MCF 10A (cell line): ENCODE measurements around the gene ACOT7. TPM values are rescaled to one million over a fixed set of nuclear protein-coding genes. Genes with fewer than 3 reads are reported as not detected.

Source experiments
- BruUV-seq: library from RNA; stranded (reverse); fragments of 400-500 nt; replicated peaks from 2 replicates; lab custom pipeline; 2021; lab: Mats Ljungman, UMichigan
- CTCF ChIA-PET: fragments of 300-600 bp; sonication (Branson Sonifier 250); formaldehyde crosslinking; extraction: SDS; loops from one replicate; lab custom pipeline; 2021; ENCODE audit warnings: antibody characterized with exemption, inconsistent platforms; lab: Yijun Ruan, JAX
- POLR2A ChIA-PET: fragments of 300-600, 350-650 bp; sonication (Branson Sonifier 250); formaldehyde crosslinking; extraction: SDS; loops from one replicate; lab custom pipeline; 2020; ENCODE audit warnings: antibody characterized with exemption, inconsistent platforms; lab: Yijun Ruan, JAX
- DNase-seq: peaks from one replicate; pipeline ENCODE4 v3.0.0-alpha.2; 2018; ENCODE audit not compliant: unreplicated experiment
- H3K27ac Mint-ChIP-seq: one replicate; pipeline ENCODE4 v1.8.0; 2022; ENCODE audit warnings: mild to moderate bottlenecking, low read depth, mixed read lengths; ENCODE audit not compliant: unreplicated experiment
- H3K27me3 Mint-ChIP-seq: one replicate; pipeline ENCODE4 v1.8.0; 2022; ENCODE audit warnings: mixed read lengths; ENCODE audit not compliant: insufficient read depth, unreplicated experiment
- H3K36me3 Mint-ChIP-seq: one replicate; pipeline ENCODE4 v1.8.0; 2022; ENCODE audit warnings: mild to moderate bottlenecking, moderate library complexity, mixed read lengths; ENCODE audit not compliant: insufficient read depth, unreplicated experiment
- H3K4me1 Mint-ChIP-seq: one replicate; pipeline ENCODE4 v1.8.0; 2022; ENCODE audit warnings: mixed read lengths; ENCODE audit not compliant: insufficient read depth, unreplicated experiment
- H3K4me3 Mint-ChIP-seq: one replicate; pipeline ENCODE4 v1.8.0; 2022; ENCODE audit warnings: mild to moderate bottlenecking, moderate library complexity, mixed read lengths; ENCODE audit not compliant: unreplicated experiment
- H3K9me3 Mint-ChIP-seq: one replicate; pipeline ENCODE4 v1.8.0; 2022; ENCODE audit warnings: mixed read lengths; ENCODE audit not compliant: unreplicated experiment
- intact Hi-C: fragments of 100-400 bp; cut with micrococcal nuclease; formaldehyde crosslinking; loops from 2 replicates; pipeline ENCODE4 v1.14.1; 2022
- total RNA-seq: library from RNA; stranded (reverse); gene quantifications from 2 replicates; pipeline ENCODE4 v1.2.3, GENCODE V29; 2022
- TF ChIP-seq, protein P1 (sequence below): fragments of 200-600 bp; IDR thresholded peaks from one replicate; pipeline ENCODE4 v1.8.0; 2022; ENCODE audit warnings: antibody characterized with exemption, mild to moderate bottlenecking; ENCODE audit not compliant: unreplicated experiment

The ACOT7 gene
- total RNA-seq, 1 experiment from 2014 or later: 117 TPM

DNA sequence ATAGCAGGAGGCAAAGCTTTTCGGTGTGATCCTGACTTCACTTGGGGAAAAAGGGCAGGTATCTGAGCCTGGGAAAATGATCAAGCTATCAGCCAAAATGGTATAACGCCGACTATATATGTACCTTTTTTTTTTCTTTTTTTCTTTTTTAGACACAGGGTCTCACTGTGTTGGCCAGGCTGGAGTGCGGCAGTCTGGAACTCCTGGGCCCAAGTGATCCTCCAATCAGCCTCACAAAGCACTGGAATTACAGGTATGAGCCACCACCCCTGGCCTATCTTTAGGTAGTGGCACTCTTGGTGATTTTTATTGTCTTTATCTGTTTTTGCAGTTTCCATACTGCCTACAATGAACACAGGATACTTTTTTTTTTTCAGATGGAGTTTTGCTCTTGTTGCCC lies 156.5 kb downstream of the ACOT7 start:
- no TSS peak for BruUV-seq
- CTCF ChIA-PET: interaction anchor here (0.6 to 2.4 kb wide), 4 partner anchors 10 to 117 kb away, joined by 3 to 16 read pairs (median 4); no protein-coding TSS in a partner anchor
- peaks cover 10% of the 10 kb centered on the region for H3K4me1 Mint-ChIP-seq
- TF ChIP-seq, protein P1, sequence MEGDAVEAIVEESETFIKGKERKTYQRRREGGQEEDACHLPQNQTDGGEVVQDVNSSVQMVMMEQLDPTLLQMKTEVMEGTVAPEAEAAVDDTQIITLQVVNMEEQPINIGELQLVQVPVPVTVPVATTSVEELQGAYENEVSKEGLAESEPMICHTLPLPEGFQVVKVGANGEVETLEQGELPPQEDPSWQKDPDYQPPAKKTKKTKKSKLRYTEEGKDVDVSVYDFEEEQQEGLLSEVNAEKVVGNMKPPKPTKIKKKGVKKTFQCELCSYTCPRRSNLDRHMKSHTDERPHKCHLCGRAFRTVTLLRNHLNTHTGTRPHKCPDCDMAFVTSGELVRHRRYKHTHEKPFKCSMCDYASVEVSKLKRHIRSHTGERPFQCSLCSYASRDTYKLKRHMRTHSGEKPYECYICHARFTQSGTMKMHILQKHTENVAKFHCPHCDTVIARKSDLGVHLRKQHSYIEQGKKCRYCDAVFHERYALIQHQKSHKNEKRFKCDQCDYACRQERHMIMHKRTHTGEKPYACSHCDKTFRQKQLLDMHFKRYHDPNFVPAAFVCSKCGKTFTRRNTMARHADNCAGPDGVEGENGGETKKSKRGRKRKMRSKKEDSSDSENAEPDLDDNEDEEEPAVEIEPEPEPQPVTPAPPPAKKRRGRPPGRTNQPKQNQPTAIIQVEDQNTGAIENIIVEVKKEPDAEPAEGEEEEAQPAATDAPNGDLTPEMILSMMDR: no peak
- peaks cover 27% of the 10 kb centered on the region for H3K36me3 Mint-ChIP-seq
- no peak for DNase-seq
- POLR2A ChIA-PET: interaction anchor here (0.6 to 4.0 kb wide), 2 partner anchors 17 to 38 kb away, joined by 3 to 42 read pairs; partner anchors contain the start of gene RPL22
- no peak overlapping the region for H3K4me3 Mint-ChIP-seq
- no peaks in the 10 kb centered on the region for H3K9me3 Mint-ChIP-seq
- intact Hi-C loops: no loop called here
- peaks cover 14% of the 10 kb centered on the region for H3K27me3 Mint-ChIP-seq
- H3K27ac Mint-ChIP-seq: no peak overlapping the region

DNA sequence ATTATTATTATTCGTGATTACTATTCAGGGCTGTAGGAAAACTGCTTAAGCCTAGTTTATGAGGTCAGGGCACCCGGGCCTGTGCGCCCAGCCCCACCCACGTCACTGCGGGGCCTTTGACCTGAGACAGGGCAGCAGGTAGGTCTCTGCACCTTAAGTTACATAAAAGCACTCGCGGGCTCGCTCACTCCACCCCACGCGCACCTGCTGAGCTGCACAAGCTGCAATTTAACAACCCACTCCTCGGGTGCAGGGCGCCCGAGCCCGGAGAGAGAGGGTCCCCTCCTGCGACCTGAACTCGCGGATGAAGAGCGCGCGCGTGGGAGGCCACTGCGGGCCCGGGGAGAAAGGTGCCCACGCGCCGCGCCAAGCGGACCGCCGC lies 158.3 kb downstream of the ACOT7 start:
- H3K4me1 Mint-ChIP-seq: peaks cover 10% of the 10 kb centered on the region

DNA sequence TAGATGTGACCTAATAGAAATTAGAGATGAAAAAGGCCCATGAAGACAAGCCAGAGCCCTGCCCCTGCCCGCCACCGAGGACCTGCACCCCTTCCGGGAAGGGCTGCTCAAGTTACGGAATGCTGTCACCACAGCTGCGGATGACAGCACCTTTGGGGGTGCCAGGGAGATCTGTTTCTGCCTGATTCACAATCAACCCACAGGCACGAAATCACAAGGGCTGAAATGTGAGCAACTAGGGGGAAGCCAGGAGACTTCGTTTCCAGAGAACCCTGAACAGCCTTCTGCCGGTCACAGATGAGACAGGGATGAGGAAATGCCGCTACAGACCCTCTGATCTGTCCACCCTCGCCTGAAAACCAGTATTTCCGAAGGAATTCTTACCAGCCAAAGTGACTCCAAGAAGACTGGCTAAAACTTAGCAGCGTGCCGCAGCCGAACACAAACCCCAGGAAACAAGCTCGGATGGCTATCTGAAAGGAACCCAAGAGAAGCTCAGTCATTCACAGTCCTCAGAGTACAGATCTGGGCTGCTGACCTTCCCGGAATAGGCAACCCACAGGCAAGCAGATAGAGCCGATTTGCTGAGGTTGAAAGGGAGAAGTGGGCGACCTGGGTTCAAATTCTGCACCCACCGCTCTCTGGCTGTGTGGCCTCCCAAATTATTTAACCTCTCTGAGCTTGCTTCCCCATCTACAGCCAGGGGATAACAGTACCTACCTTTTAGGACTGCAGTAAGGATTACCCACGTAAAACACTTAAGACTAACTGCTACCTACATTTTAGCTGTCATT lies 158.9 kb downstream of the ACOT7 start:
- intact Hi-C loops: no loop called here
- TF ChIP-seq, protein P1: no peak
- ChIA-PET POLR2A (interaction anchor here (0.7 to 4.0 kb wide), 11 partner anchors 9 to 163 kb away, joined by 3 to 42 read pairs (median 4); partner anchors contain the start of genes RNF207 and RPL22), CTCF (interaction anchor here (0.7 to 2.0 kb wide), 7 partner anchors 9 to 37 kb away, joined by 3 to 10 read pairs (median 4); no protein-coding TSS in a partner anchor)
- Mint-ChIP-seq H3K4me1 (peaks cover 10% of the 10 kb centered on the region), H3K27ac (peak overlapping the region; percentile 75), H3K9me3 (no peaks in the 10 kb centered on the region), H3K36me3 (peaks cover 51% of the 10 kb centered on the region), H3K27me3 (no peaks in the 10 kb centered on the region), H3K4me3 (peak overlapping the region; percentile 77)
- DNase-seq: no peak
- no TSS peak for BruUV-seq

More for the DNA sequence above, 158.3 kb downstream of the ACOT7 start:
- TF ChIP-seq, protein P1: no peak
- Mint-ChIP-seq H3K9me3 (no peaks in the 10 kb centered on the region), H3K27ac (no peak overlapping the region), H3K27me3 (no peaks in the 10 kb centered on the region), H3K4me3 (peak overlapping the region; percentile 77), H3K36me3 (peaks cover 46% of the 10 kb centered on the region)
- CTCF ChIA-PET: interaction anchor here (0.7 to 2.0 kb wide), 7 partner anchors 9 to 37 kb away, joined by 3 to 10 read pairs (median 4); no protein-coding TSS in a partner anchor
- DNase-seq: no peak
- no TSS peak for BruUV-seq
- intact Hi-C loops: no loop called here
- POLR2A ChIA-PET: interaction anchor here (0.7 to 4.0 kb wide), 12 partner anchors 10 to 162 kb away, joined by 3 to 42 read pairs (median 4); partner anchors contain the start of genes RNF207 and RPL22

DNA sequence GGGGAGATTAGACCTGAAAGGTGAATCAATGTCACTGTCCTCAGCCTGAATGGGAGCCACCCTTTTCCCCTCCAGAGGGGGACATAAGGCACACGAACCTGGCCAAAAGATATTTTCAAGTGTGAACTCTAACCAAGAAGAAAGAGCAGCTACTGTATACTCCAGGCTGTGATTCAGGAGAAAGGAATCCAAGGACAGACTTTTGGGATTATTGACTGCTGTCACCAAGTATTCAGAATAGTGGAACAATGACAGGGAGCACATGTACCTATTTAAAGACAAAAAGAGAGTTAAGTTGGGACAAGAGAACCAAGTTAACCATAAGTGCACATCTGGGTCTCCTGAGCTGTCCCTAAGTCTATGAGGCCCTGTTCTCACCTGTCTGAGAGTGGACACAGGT lies 160.2 kb downstream of the ACOT7 start:
- ChIA-PET POLR2A (interaction anchor here (0.6 to 4.0 kb wide), 2 partner anchors 35 to 320 kb away, joined by 3 to 42 read pairs; partner anchors contain the start of gene RPL22), CTCF (interaction anchor here (0.8 kb wide), 1 partner anchor 27 kb away, joined by 3 read pairs; the partner anchor contains the start of gene RNF207)
- peak overlapping the region; percentile 61 for H3K27ac Mint-ChIP-seq
- H3K4me3 Mint-ChIP-seq: no peak overlapping the region
- no TSS peak for BruUV-seq
- TF ChIP-seq, protein P1: no peak
- intact Hi-C loops: no loop called here
- H3K36me3 Mint-ChIP-seq: peaks cover 56% of the 10 kb centered on the region
- H3K27me3 Mint-ChIP-seq: no peaks in the 10 kb centered on the region
- no peaks in the 10 kb centered on the region for H3K9me3 Mint-ChIP-seq
- DNase-seq: no peak
- H3K4me1 Mint-ChIP-seq: peaks cover 10% of the 10 kb centered on the region
